Measurements from ENCODE around the gene XXYLT1.

DNA sequence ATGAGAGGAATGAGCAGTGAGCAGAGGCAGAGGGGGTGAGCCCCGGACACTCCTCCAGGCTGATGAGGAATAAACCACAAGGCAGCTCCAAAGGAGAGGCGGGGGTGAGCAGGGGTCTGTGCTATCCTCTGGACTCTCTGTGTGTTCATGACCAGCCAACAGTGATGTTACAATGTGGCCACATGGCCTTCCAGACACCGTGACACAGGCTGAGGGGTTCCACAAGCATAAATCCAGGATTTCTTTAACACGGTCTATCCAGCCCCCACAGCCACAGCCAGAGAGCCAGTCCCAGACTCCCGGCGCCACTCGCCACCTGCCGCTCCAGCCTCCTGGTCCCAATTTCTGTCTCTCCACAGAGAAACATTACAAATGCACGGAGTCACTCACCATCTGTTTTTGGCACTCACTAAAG, 24.4 kb downstream of the XXYLT1 start:
- TF ChIP-seq, protein P1, sequence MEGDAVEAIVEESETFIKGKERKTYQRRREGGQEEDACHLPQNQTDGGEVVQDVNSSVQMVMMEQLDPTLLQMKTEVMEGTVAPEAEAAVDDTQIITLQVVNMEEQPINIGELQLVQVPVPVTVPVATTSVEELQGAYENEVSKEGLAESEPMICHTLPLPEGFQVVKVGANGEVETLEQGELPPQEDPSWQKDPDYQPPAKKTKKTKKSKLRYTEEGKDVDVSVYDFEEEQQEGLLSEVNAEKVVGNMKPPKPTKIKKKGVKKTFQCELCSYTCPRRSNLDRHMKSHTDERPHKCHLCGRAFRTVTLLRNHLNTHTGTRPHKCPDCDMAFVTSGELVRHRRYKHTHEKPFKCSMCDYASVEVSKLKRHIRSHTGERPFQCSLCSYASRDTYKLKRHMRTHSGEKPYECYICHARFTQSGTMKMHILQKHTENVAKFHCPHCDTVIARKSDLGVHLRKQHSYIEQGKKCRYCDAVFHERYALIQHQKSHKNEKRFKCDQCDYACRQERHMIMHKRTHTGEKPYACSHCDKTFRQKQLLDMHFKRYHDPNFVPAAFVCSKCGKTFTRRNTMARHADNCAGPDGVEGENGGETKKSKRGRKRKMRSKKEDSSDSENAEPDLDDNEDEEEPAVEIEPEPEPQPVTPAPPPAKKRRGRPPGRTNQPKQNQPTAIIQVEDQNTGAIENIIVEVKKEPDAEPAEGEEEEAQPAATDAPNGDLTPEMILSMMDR (IDR thresholded peaks at IDR 0.05): no peak
- TF ChIP-seq POLR2A (IDR thresholded peaks at IDR 0.05): no peak
